NCI-H1092 (cell line): ENCODE data around the gene PINK1.
"Not testable (repeated sequence)": the region's sequence is repeated elsewhere in the genome, so short reads cannot be mapped to it uniquely, and the experiment has no call there.

ENCODE experiments used
- DNase-seq: peaks from one replicate; lab custom pipeline; 2025; lab: John Stamatoyannopoulos, UW

PINK1 gene

DNA sequence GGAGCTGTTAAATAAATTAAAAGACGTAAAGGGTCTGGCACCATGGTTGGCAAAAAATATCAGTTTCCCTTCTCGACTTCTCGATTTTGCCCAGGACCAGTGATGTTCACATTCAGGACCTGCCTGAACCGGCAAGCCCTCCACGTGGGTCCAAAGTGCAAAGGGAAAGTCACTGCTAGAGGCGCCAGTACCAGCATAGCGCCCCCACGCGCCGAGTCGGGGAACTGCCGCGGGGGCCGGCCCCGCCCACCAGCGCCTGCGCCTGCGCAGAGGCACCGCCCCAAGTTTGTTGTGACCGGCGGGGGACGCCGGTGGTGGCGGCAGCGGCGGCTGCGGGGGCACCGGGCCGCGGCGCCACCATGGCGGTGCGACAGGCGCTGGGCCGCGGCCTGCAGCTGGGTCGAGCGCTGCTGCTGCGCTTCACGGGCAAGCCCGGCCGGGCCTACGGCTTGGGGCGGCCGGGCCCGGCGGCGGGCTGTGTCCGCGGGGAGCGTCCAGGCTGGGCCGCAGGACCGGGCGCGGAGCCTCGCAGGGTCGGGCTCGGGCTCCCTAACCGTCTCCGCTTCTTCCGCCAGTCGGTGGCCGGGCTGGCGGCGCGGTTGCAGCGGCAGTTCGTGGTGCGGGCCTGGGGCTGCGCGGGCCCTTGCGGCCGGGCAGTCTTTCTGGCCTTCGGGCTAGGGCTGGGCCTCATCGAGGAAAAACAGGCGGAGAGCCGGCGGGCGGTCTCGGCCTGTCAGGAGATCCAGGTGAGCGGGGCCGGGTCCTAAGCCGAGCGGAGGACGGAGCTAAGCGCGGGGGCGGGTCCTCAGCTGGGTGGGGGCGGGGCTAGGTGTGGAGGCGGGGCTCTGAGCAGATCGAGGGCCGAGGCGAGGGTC is at the start of gene PINK1:
Gene PINK1, plus strand, starts transcription at position 269 of the 875 bp plus-strand sequence. Its CDS starts 91 bp downstream, at position 360.
- DNase-seq, result peak; percentile 66

DNA sequence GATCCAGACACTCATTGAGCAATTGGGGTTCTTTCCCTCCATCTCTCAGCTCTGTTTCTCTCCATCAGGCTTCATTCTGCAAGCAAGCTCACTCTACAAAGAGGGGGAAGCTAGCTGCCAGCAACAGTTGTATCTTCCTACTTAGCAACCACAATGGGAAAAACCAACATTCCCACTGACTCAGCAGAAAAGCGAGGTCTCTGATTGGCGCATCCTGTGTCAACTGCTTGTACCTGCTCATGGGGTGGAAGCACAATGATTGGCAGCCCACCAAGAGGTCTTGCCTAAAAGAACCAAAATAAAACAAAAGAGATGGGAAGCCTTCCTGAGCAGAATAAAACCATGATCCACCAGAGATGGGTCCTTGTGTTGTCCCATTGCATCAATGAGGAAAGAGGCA is 48.4 kb upstream of the PINK1 start:
- DNase-seq, result no peak

DNA sequence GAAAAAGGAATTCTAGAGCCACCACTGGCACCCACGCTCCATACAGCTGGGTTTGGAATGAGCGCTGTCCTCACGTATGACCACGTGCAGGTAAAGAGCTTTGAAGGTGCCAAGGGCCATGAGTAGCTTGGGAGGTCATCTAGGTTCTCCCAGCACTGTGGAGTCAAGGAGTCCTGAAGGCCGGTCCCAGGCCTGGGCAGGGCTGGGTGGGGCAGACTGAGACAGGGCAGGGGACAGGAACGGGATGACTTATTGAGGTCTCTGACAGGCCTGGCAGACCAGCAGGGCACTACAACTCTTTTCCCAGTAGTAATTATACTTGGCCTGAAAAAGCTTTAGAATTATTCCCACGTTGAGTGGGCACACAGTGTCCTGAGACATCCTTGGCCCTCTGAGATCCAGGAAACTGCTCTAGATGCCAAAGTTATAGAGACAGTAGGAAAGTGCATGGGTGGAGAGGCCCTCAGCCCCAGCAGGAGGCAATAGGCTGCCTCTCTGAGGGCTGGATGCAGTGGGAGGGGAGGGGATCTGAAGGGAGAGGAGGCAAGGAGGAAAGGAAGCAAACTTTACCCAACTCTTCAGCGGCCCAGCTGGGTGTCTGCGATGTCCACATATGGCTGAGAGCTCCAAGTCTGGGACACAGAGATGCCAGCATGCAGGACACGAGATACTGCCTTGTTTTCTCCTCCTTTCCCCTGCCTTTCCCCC is 46.2 kb upstream of the PINK1 start:
- DNase-seq, result no peak

DNA sequence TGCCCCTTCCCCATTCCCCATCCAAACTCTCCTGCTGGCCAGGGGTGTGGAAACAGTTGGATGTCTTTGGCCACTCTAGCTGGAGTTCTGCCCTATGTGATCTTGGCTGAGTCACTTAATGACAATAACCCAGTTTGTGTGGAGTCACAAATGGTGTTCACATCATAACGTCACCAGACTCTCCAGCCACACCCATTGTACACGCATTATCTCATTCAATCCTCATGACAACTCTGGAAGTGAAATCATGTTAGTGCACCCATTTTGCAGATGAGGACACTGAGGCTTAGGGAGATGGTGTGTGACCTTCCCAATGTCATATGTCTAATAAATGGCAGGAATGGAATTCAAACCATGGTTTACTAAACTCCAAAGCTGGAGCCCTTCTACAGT is 45.6 kb upstream of the PINK1 start:
- DNase-seq, result no peak

DNA sequence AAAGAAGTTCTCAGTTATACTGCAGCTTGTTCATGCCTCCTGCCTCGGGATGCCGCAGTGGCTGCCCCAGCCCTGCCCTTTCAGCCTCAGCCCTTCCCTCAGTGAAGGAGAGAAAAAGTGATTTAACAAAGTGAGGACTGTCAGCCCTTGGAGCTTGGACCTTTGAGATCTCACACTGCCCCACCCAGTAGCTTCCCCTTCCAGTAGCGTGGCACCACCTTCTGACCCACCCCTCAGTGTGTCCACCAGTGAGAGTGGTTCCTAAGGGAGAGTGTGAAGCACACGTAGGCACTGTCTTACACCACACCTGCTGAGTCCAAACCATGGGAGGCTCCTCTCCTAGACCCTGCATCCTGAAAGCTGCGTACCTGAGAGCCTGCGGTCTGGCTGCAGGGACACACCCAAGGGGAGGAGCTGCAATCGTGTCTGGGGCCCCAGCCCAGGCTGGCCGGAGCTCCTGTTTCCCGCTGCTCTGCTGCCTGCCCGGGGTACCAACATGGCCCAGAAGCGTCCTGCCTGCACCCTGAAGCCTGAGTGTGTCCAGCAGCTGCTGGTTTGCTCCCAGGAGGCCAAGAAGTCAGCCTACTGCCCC is 44.5 kb upstream of the PINK1 start, which contains the start of gene CDA:
Gene CDA, plus strand, starts transcription at position 464 of the 592 bp plus-strand sequence. Its CDS starts 33 bp downstream, at position 497.
- no peak for DNase-seq

DNA sequence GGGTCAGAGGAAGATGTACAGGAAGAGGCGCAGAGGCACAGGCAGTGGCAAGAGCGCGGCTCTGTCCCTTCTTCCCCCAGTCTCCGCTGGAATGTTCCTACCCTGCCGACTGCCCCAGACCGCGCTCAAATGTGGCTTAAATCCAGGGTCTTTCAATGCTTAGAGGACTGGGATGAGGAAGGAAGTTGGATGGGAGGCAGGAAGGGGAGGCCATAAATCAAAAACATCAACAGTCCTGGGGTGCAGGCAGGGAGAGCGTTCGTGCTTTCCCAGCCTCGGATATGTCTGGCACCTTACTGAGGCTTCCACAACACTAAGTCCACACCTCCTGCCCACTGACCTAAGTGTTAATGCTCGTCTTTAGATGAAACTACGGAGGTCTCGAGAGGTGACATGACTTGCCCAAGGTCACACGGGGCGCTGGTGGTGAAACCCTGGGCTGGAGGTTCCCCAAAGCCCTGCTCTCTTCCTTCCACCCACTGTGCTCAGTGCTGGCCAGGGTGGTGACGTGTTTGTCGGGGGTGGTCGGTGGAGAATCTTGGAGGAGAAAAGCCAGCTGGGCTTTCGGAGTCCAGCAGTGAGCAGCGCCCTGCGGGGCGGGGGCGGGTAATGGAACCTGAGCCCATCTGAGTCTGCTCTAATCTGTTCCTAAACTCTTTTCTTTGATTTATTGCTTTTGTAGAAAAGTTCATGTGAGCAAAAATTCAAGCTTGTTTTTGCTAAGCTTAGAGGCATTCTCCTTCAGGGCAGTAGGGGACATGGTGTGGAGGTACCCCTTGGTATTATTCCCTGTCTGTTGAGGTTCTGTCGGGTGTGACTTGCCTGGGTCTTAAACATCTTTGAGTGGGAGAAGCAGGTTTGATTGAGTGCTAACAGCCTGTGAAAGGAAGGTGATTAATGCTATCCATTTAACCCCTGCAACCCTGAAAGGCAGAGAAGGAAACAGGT is 43.7 kb upstream of the PINK1 start:
- no peak for DNase-seq

DNA sequence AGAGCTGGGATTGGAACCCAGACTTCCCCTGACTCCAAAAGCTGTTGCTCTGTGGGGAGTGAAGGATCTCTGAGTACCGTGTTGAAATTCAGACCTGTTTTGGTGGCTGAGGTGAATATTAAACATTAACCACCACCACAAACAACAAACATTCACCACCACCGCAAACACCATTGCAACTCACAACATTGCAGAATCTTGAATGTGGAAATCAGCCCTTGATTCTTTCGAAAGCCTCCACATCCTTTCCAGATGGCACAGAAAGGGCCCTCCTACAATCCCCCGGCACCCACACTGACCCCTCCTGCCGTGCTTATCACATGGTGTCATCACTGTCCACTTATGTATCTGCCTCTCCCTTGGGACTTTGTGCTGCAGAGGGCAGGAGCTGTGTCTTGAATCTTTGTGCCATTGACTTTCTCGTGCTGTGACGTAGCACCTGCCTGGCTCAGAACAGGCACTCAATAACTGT is 42.9 kb upstream of the PINK1 start:
- no peak for DNase-seq

DNA sequence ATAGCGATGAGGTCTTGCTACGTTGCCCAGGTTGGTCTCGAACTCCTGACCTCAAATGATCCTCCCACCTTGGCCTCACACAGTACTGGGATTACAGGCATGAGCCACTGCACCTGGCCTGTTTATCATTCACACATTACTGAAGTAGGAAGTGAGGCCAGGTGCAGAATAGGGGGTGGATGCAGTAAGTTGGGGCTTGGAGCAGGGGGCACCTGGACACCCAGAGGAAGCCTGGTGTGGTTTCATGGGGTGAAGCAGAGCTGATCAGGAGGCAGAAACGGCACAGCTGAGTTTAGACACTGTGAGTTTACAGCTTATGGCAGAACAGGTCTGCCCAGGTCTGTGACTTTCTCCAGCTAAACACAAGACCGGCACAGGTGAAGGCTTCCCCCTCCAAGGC is 39.5 kb upstream of the PINK1 start:
- no peak for DNase-seq

DNA sequence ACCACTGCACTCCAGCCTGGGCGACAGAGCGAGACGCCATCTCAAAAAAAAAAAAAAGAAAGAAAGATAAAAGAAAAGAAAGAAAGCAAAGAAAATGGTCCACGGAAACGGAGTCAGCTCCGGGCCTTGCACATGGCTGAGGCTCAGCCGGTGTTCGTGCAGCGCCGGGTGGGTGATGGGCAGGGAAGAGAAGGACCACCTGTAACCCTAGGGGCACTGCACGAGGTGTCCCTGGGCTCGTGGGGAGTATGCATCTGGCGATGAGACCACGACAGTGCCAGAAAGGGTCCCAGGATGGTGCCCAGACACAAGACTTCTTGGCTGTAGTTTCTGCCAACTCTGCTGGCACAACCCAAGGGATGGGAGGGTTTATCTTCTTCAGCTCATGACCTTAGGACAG is 38.5 kb upstream of the PINK1 start:
- DNase-seq, result no peak

DNA sequence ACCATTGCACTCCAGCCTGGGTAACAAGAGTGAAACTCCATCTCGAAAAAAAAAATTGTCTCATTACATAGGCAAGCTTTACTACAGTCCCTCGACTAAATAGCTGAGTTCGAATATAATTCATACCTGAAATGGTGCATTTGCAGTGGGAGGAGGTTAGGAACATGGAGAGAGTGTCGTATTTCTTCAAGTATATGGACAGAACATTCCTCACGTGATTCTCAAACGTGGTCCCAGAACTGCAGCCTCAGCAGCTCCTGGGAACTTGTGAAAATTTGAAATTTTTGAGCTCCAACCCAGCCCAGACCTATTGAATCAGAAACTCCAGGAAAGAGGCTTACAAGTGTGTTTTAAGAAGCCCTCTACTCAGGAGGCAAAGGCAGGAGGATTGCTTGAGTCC is 37.2 kb upstream of the PINK1 start:
- no peak for DNase-seq

DNA sequence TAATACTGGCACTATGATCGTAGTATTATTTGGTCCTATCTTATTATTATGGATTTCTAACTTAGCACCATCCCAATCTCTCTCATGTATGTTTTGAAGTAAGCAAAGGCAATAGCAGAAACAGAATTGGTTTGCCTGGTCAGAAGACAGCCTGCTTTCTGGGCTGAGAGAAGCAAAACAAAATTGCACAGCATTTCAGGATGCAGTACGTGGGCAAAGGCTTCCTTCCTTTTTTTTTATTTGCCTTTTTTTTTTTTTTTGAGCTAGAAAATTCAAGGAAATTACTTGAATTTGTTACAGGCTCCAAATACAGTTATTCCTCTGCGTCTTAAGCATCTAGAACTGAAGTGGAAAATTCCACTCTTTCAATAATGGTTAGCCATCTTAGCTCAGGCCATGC is 35.6 kb upstream of the PINK1 start:
- no peak for DNase-seq

DNA sequence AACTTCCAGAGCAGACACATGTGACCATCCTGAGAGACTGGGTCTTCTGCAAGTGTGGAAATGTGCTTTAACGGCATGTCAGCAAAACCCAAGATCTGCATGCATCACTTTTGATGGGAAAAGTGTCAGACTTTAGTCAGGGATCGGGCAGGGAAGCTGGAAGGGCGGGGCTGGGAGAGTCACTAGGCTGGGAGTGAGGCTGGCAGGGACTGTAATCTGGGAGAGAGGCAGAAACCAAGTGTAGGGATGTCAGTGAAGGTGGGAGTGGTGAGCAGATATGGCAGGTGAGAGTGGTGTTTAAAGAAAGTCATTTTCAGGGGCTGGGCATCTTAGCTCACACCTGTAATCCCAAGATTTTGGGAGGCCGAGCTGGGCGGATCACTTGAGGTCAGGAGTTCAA is 33.1 kb upstream of the PINK1 start:
- no peak for DNase-seq

DNA sequence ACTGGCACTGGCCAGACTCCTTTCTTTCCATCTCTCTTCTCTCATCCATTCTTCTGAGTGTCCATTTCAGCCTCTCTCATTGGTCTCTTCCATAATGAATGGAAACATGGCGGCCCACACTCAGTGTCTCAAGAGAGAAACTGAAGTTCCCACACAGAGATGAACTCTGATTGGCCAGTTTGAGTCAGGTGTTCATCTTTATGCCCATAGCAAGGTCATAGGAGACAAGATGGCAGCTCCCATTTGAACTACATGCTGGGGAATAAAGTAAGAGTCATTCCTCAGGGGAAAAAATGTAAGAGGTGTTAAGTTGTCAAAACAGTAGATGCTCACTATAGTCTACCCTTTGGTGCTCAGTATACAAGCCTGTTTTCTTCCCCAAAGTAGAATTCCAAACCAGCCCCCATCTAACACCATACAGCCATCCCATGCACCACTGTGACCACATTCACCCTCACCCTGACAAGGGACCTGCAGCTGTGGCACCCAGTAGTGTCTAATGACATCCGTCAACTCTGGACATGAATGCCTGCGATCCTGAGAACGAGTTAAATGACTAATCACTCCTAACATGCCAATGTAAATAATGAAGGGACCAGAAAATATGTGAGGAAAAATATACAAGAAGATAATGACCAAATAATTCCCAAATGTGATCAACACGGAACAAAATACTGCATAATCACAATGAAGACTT is 32.0 kb upstream of the PINK1 start:
- no peak for DNase-seq

DNA sequence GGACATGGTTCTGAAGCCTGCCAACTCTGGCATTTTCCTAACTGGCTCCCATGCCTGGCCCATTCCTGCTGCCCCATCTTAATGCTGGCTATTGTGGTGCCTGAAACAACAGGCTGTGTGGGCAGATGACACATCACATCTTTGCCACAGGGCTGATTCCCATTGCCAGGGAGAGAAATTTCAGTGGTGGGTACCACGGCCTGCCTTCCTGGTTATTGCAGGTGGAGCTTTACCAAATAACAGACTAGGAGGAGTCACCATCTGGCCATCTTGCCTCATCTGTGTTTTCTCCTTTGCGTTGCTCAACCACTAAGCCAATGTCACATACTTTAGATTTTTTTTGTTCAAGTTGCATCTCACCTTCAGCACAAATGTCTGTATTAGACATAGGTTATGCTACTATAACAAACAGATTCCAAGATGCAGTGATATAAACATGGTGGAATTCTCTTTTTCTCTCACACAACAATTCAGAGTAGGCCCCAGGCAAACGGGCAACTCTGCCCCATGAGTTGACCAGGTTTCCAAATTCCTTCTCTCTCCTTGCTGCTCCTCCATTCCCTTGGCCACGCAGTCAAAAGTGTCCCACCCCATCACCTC is 30.3 kb upstream of the PINK1 start:
- DNase-seq, result no peak

DNA sequence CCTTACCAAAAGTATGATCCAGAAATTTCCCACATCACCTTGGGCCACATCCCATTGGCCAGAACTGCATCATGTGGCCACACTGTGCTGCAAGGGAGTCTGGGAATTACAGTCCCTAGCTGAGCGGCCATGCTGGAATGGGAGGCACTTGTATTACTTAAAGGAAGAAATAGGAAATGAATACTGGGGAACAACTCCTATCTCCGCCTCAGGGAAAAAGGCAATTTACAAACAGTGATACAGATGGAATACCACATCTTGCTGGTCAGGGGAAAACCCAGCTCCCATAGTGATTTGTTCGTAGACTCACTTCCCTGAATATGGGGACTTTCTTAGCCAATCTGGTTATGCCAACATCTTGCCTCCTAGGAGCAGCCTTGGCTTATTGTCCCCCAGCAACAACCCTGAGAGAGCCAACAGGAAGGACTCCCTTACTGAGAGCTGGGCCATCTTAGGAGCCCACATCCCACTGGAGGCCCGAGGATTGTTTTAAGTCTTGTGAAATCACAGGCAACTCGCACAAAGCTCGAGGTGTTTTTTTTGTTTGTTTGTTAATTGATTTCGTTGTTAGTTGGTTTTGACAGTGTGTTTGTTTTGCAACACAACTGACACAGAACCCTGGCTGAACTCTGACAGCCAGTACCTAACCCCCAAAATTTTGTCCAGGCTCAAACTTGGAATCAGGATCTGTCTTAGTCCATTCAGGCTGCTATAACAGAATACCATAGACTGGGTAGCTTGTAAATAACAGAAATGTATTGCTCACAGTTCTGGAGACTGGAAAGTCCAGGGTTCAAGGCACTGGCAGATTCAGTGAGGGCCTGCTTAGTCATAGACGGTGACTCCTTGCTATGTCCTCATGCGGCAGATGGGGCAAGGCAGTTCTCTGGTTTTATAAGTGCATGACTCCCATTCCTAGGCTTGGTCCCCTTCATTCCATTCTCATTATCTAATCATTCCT is 29.5 kb upstream of the PINK1 start:
- DNase-seq, result no peak

DNA sequence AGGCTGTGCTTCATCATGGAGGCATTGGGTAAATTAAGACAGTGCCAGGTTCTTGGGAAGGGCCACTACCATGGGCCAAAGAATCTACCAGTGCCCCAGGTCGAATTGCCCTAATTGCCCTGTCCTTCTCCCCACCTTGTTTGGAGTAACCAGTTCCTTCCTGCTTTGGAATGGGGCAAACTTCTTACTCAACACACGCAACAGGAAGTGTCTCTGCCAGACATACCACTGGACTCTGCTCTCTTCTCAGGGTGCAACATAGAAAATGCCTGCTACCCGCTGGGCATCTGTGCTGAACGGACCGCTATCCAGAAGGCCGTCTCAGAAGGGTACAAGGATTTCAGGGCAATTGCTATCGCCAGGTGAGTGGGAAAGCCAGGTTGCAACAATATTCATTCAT is 28.6 kb upstream of the PINK1 start:
- DNase-seq, result no peak

DNA sequence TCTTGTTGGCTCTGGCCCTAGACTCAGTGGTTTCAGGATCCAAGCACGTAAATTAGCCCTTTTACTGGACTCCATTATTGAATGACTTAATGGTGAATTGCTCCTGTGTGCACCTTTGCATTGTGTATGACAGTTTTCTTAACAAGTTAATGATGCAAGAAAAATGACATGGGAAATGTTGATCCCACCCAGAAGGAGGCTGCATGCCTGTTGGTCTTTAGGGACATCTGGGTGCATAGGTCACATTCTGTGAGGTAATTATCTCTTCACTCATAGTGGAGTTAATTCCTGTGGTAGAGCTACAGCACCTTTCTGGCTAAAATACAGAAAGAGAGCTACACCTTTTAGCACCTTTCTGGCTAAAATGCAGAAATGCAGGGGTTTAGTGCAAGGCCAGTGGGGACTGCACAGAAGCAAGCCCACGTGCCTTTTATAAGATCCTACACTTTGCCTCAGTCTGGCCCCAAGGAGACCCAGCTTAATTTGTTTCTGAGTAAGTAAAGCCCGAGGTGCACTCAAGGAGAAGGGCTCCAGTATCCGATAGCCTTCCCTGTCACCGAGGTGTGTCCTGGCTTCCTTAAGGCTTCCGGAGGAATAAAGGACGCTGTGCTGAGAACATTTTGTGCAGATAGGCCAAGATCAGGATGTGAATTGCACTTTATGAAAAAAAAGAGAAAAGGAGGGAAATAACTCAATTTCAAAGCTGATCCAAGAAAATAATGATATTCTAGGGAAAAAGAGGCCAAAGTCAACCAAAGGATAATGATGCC is 26.3 kb upstream of the PINK1 start:
- not testable (repeated sequence) for DNase-seq

DNA sequence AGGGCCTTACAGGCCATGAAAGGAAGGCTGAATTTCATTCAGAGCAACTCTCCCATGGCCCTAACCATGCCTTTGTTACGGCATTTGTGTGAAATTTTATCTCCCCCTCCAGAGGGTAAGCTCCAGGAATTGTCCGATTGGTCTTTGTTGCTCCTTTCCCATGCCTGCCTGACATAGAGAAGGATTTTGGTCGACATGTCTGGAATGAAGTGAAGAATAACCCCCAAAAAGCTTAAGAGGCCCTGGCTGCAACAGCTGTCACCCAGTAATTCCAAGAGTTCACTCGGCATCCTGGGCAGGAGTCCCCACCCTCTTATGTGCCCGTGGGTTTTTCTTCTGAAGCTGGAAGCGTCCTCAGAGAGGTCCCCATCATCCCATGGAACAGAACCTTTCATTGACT is 23.7 kb upstream of the PINK1 start:
- DNase-seq, result no peak

DNA sequence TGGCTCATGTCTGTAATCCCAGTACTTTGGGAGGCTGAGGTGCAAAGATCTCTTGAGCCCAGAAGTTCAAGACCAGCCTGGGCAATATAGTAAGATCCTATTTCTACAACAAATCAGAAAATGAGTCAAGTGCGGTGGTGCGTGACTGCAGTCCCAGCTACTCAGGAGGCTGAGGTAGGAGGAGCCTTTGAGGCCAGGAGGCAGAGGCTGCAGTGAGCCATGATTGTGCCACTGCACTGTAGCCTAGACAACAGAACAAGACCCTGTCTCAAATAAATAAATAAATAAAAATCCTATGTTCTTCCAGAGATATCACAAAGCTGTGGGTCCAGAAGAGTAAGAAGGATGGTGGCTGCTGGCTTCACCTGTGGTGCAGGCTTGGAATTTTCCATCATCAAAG is 22.3 kb upstream of the PINK1 start:
- DNase-seq, result no peak
